ENCODE measurements around the gene CLCN3.

GRCh38 chr4:169634975-169635374 lies 14.6 kb downstream of the CLCN3 start:
- TF ChIP-seq HNRNPL (IDR thresholded peaks at IDR 0.05; ENCODE audit: low read depth, low read length), result no peak
- TF ChIP-seq EP300 (IDR thresholded peaks at IDR 0.05; ENCODE audit: low read length), result no peak
- TF ChIP-seq CTCF (IDR thresholded peaks at IDR 0.05 in 2 of 3, conservative IDR thresholded peaks at IDR 0.05 in 1 of 3; ENCODE audit: insufficient read depth in 2 of 3, low read depth in 1 of 3, low read length in 3 of 3), result no peak
- TF ChIP-seq SMARCE1 (IDR thresholded peaks at IDR 0.05), result no peak
- no peak for TF ChIP-seq ZBTB17 (CRISPR knock-in tag; IDR thresholded peaks at IDR 0.05)
- no peak for TF ChIP-seq ZNF174 (CRISPR knock-in tag; IDR thresholded peaks at IDR 0.05)
- no peak for TF ChIP-seq SFPQ (IDR thresholded peaks at IDR 0.05; ENCODE audit: low read depth, low read length)
- TF ChIP-seq ESRRA (IDR thresholded peaks at IDR 0.05; ENCODE audit: borderline replicate concordance, low read depth), result no peak
- TF ChIP-seq LARP7 (IDR thresholded peaks at IDR 0.05), result no peak

Measured in K562 (cell line).